OCI-LY3 (cell line): ENCODE measurements around the gene ZNF408.

Experiments
- EZH2phosphoT487 ChIP-seq: fragments of 200-600 bp; shearing (Covaris generic); IDR thresholded peaks from 2 replicates; pipeline ENCODE4 v1.6.1; 2018; ENCODE audit warnings: antibody characterized with exemption, mixed run types, low read depth
- TF ChIP-seq, protein P1 (sequence below): fragments of 200-600, 300-600 bp; sonication (generic); IDR thresholded peaks from 2 replicates; pipeline ENCODE4 v1.5.1; 2014; ENCODE audit warnings: antibody characterized with exemption, low read length, low read depth

DNA sequence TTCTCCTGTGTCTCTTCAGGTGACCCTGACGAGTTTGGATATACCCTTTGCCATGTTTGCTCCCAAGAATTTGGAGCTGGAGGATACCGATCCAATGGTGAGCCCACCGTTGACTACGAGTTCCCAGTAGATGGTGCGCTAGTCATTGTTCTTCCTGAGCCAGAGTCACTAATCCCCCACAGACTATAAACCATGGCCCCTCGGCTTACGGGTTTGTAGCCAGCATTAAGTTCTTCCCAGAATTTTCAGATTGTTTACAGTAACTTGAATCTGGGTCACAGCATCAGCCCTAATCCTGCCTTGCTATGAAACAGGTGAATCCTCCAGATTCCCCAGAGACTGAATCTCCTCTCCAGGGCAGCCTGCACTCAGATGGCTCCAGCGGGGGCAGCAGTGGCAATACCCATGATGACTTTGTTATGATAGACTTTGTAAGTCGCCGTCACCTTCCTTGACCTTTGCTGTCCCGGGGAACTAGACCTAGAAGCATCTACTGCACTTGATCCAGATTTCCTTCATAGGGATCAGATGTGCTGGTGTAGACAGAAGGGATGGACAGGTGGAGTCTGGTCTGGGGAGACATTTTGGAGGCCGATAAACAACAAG, 32.2 kb upstream of the ZNF408 start:
- TF ChIP-seq, protein P1, sequence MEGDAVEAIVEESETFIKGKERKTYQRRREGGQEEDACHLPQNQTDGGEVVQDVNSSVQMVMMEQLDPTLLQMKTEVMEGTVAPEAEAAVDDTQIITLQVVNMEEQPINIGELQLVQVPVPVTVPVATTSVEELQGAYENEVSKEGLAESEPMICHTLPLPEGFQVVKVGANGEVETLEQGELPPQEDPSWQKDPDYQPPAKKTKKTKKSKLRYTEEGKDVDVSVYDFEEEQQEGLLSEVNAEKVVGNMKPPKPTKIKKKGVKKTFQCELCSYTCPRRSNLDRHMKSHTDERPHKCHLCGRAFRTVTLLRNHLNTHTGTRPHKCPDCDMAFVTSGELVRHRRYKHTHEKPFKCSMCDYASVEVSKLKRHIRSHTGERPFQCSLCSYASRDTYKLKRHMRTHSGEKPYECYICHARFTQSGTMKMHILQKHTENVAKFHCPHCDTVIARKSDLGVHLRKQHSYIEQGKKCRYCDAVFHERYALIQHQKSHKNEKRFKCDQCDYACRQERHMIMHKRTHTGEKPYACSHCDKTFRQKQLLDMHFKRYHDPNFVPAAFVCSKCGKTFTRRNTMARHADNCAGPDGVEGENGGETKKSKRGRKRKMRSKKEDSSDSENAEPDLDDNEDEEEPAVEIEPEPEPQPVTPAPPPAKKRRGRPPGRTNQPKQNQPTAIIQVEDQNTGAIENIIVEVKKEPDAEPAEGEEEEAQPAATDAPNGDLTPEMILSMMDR = no peak
- TF ChIP-seq EZH2phosphoT487 = no peak
